Measurements from ENCODE around the gene UBQLN3. TPM values are rescaled to one million over a fixed set of nuclear protein-coding genes. Genes with fewer than 3 reads are reported as not detected.

The UBQLN3 gene
- total RNA-seq, 1 experiment from 2014 or later = not detected

- ATAC-seq (no peak), DNase-seq (ENCODE audit: low read depth, low spot score) (no peak)
- Histone ChIP-seq H3K4me1 (ENCODE audit: control insufficient read depth in 1 of 2, insufficient read depth in 2 of 2, low read length in 2 of 2) (no peaks in the 10 kb centered on the region), H3K79me2 (ENCODE audit: insufficient read depth, low read length) (no peaks in the 10 kb centered on the region), H3K27ac (ENCODE audit: low read depth, low read length) (no peak overlapping the region), H2AFZ (ENCODE audit: low read depth, low read length, poor library complexity, severe bottlenecking) (no peak overlapping the region), H3K4me2 (ENCODE audit: low read length) (no peak overlapping the region), H4K20me1 (ENCODE audit: insufficient read depth) (no peaks in the 10 kb centered on the region; the same call in 1 of the 2 replicates), H3K27me3 (ENCODE audit: insufficient read depth, low read length) (peaks cover 27% of the 10 kb centered on the region; the same call in 1 of the 2 replicates), H3K4me3 (replicated peaks in 1 of 2; ENCODE audit: low read depth in 1 of 2, low read length in 2 of 2) (no peak overlapping the region), H3K9me3 (ENCODE audit: control insufficient read depth in 1 of 2, insufficient read depth in 1 of 2, low read depth in 1 of 2, low read length in 2 of 2) (no peaks in the 10 kb centered on the region), H3K36me3 (ENCODE audit: control insufficient read depth in 1 of 2, insufficient read depth in 2 of 2, low read length in 2 of 2) (no peaks in the 10 kb centered on the region), H3K9ac (ENCODE audit: low read length) (no peak overlapping the region), H3K9me2 (ENCODE audit: insufficient read depth) (no peaks in the 10 kb centered on the region)
- ChIA-PET CTCF (no interaction called here), POLR2A (no interaction called here), RAD21 (ENCODE audit: low non-redundant PET in 1 of 2, low total read pairs in 2 of 2, uncharacterized antibody in 2 of 2, unreplicated experiment in 2 of 2) (no interaction called here)
- intact Hi-C loops (cut with micrococcal nuclease) = no loop called here
- no TSS peak for BruUV-seq (replicated peaks)
- TF ChIP-seq POLR2AphosphoS5 (IDR thresholded peaks at IDR 0.05; ENCODE audit: low read depth, low read length) (no peak), POLR2A (IDR thresholded peaks at IDR 0.05; ENCODE audit: borderline replicate concordance, extremely low read depth, insufficient read depth, insufficient read length) (no peak), ZBTB33 (IDR thresholded peaks at IDR 0.05; ENCODE audit: extremely low read depth, insufficient replicate concordance, low read length) (no peak), TCF7L2 (IDR thresholded peaks at IDR 0.05; ENCODE audit: borderline replicate concordance, extremely low read depth, insufficient read depth, insufficient read length) (no peak), MAX (IDR thresholded peaks at IDR 0.05) (no peak), CBX3 (IDR thresholded peaks at IDR 0.05; ENCODE audit: low read depth) (no peak), FOSL1 (IDR thresholded peaks at IDR 0.05; ENCODE audit: low read depth) (no peak), EGR1 (IDR thresholded peaks at IDR 0.05; ENCODE audit: low read depth) (no peak), SRF (IDR thresholded peaks at IDR 0.05; ENCODE audit: low read depth) (no peak), CTCF (IDR thresholded peaks at IDR 0.05 in 2 of 3, conservative IDR thresholded peaks at IDR 0.05 in 1 of 3; ENCODE audit: borderline replicate concordance in 1 of 3, insufficient read depth in 1 of 3, low read depth in 2 of 3, low read length in 2 of 3) (no peak), EZH2 (IDR thresholded peaks at IDR 0.05) (no peak)
These were observed 26.7 kb upstream of the UBQLN3 start for GRCh38 chr11:5536482-5536881.

Measured in HCT116 (cell line).